Hematopoietic multipotent progenitor cell treated with erythropoietin and hydrocortisone succinate and interleukin-3 and kit ligand, for 17 days (in vitro differentiated cells): ENCODE results near the gene DIP2B.

ENCODE experiments used
- DNase-seq: peaks from one replicate; pipeline ENCODE4 v3.0.0-alpha.2; 2015; ENCODE audit warnings: low spot score

Gene DIP2B

GRCh38 chr12:50579757-50580267 is 75.0 kb downstream of the DIP2B start:
- DNase-seq, result no peak

- no peak for DNase-seq
Measured at GRCh38 chr12:50580436-50580835, 75.7 kb downstream of the DIP2B start.

- DNase-seq, result no peak
Measured at GRCh38 chr12:50581226-50582184, 76.7 kb downstream of the DIP2B start.

- DNase-seq, result no peak
Measured at GRCh38 chr12:50584135-50584534, 79.3 kb downstream of the DIP2B start.

- no peak for DNase-seq
Measured at GRCh38 chr12:50589650-50590435, 85.1 kb downstream of the DIP2B start.

GRCh38 chr12:50590869-50591268 is 86.1 kb downstream of the DIP2B start:
- no peak for DNase-seq

- DNase-seq, result no peak
Measured at GRCh38 chr12:50595667-50596066, 90.9 kb downstream of the DIP2B start.

- DNase-seq, result no peak
Measured at GRCh38 chr12:50597200-50598195, 92.7 kb downstream of the DIP2B start.

GRCh38 chr12:50598321-50598862 is 93.6 kb downstream of the DIP2B start:
- DNase-seq, result no peak

GRCh38 chr12:50599366-50600095 is 94.7 kb downstream of the DIP2B start:
- no peak for DNase-seq

- no peak for DNase-seq
Measured at GRCh38 chr12:50600364-50600763, 95.6 kb downstream of the DIP2B start.

- DNase-seq, result no peak
Measured at GRCh38 chr12:50603817-50604639, 99.2 kb downstream of the DIP2B start.

GRCh38 chr12:50604640-50604920 is 99.8 kb downstream of the DIP2B start:
- no peak for DNase-seq

- DNase-seq, result no peak
Measured at GRCh38 chr12:50606675-50607375, 102.0 kb downstream of the DIP2B start.

- DNase-seq, result no peak
Measured at GRCh38 chr12:50609292-50609874, 104.6 kb downstream of the DIP2B start.

- no peak for DNase-seq
Measured at GRCh38 chr12:50610171-50610570, 105.4 kb downstream of the DIP2B start.

- DNase-seq, result no peak
Measured at GRCh38 chr12:50611021-50611744, 106.4 kb downstream of the DIP2B start.

- no peak for DNase-seq
Measured at GRCh38 chr12:50612882-50613281, 108.1 kb downstream of the DIP2B start.
